Measurements from ENCODE around the gene EXOC5. TPM values are rescaled to one million over a fixed set of nuclear protein-coding genes. Genes with fewer than 3 reads are reported as not detected.
"Not testable (repeated sequence)": the region's sequence is repeated elsewhere in the genome, so short reads cannot be mapped to it uniquely, and the experiment has no call there.

The EXOC5 gene
- polyA plus RNA-seq, 2 donors = 5.9 to 8.9 TPM

- H3K4me3 ChIP-seq (ENCODE audit: low read depth in 1 of 2, low read length in 2 of 2); H3K36me3 ChIP-seq (ENCODE audit: control insufficient read depth in 2 of 2, insufficient read depth in 2 of 2, low read length in 1 of 2); H3K9me3 ChIP-seq (ENCODE audit: control insufficient read depth in 2 of 2, insufficient read depth in 1 of 2, low read depth in 1 of 2, low read length in 1 of 2); H3K4me1 ChIP-seq (ENCODE audit: control insufficient read depth in 2 of 2, insufficient read depth in 2 of 2, low read length in 1 of 2); H3K27ac ChIP-seq (ENCODE audit: low read depth in 2 of 2, low read length in 1 of 2); H3K27me3 ChIP-seq (ENCODE audit: control insufficient read depth in 1 of 2, insufficient read depth in 2 of 2, low read length in 2 of 2): not testable (repeated sequence)
- WGBS, 2 donors = 92 to 94% methylated on average over 2 of the region's 2 CpGs
Measured at GRCh38 chr14:57228320-57228719, 40.4 kb downstream of the EXOC5 start.

- H3K27me3 ChIP-seq (ENCODE audit: control insufficient read depth in 1 of 2, insufficient read depth in 2 of 2, low read length in 2 of 2) = no peaks in the 10 kb centered on the region
- H3K4me1 ChIP-seq (ENCODE audit: control insufficient read depth in 2 of 2, insufficient read depth in 2 of 2, low read length in 1 of 2) = no peaks in the 10 kb centered on the region
- WGBS, 2 donors = 70 to 88% methylated on average over 2 of the region's 2 CpGs
- no peaks in the 10 kb centered on the region for H3K9me3 ChIP-seq (ENCODE audit: control insufficient read depth in 2 of 2, insufficient read depth in 1 of 2, low read depth in 1 of 2, low read length in 1 of 2)
- H3K4me3 ChIP-seq (ENCODE audit: low read depth in 1 of 2, low read length in 2 of 2) = no peak overlapping the region
- peaks cover 0 to 6% of the 10 kb centered on the region in 2 donors for H3K36me3 ChIP-seq (ENCODE audit: control insufficient read depth in 2 of 2, insufficient read depth in 2 of 2, low read length in 1 of 2)
- H3K27ac ChIP-seq (ENCODE audit: low read depth in 2 of 2, low read length in 1 of 2) = no peak overlapping the region
Measured at GRCh38 chr14:57227083-57227482, 41.6 kb downstream of the EXOC5 start.

DNA sequence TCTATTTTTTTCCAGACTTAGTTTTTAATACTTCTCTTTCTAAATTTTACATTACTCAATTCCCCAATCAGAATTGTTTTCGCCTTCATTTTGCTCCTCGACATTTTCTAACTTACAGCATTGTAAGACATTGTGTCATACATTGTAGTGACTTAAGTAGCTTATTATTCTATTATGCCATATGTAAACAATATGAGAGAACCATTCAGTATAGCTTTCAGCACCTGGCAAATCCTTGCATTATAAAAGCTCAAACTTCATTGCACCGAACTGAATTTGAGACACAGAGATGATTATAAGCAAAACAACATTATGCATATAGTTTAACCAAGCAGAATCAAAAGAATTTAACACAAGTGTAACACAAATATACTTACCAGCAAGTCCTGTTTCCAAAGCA is 46.8 kb downstream of the EXOC5 start:
- H3K27ac ChIP-seq (ENCODE audit: low read depth in 2 of 2, low read length in 1 of 2) = no peak overlapping the region
- no peak overlapping the region for H3K4me3 ChIP-seq (ENCODE audit: low read depth in 1 of 2, low read length in 2 of 2)
- H3K27me3 ChIP-seq (ENCODE audit: control insufficient read depth in 1 of 2, insufficient read depth in 2 of 2, low read length in 2 of 2) = no peaks in the 10 kb centered on the region
- WGBS, 2 donors = 89 to 91% methylated on average over 3 of the region's 3 CpGs
- no peaks in the 10 kb centered on the region for H3K4me1 ChIP-seq (ENCODE audit: control insufficient read depth in 2 of 2, insufficient read depth in 2 of 2, low read length in 1 of 2)
- no peaks in the 10 kb centered on the region for H3K9me3 ChIP-seq (ENCODE audit: control insufficient read depth in 2 of 2, insufficient read depth in 1 of 2, low read depth in 1 of 2, low read length in 1 of 2)
- peaks cover 4 to 5% of the 10 kb centered on the region in 2 donors for H3K36me3 ChIP-seq (ENCODE audit: control insufficient read depth in 2 of 2, insufficient read depth in 2 of 2, low read length in 1 of 2)

DNA sequence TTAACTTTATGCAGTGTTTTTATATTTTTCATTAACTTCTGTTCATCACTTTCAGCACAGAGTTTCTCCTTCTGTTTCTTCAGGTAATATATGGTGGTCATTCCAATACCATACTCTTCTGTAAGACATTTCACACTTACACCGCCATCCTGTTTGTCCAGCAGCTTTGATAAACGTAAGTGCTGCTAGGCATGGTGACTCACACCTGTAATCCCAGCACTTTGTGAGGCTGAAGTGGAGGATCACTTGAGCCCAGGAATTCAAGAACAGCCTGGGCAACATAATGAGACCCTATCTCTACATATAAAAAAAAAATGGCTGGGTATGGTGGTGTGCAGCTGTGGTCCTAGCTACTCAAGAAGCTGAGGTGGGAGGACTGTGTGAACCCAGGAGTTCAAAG is 55.8 kb downstream of the EXOC5 start:
- no peaks in the 10 kb centered on the region for H3K27me3 ChIP-seq (ENCODE audit: control insufficient read depth in 1 of 2, insufficient read depth in 2 of 2, low read length in 2 of 2)
- H3K36me3 ChIP-seq (ENCODE audit: control insufficient read depth in 2 of 2, insufficient read depth in 2 of 2, low read length in 1 of 2) = peaks cover 5 to 6% of the 10 kb centered on the region in 2 donors
- no peak overlapping the region for H3K27ac ChIP-seq (ENCODE audit: low read depth in 2 of 2, low read length in 1 of 2)
- no peaks in the 10 kb centered on the region for H3K4me1 ChIP-seq (ENCODE audit: control insufficient read depth in 2 of 2, insufficient read depth in 2 of 2, low read length in 1 of 2)
- WGBS, 2 donors = 75 to 91% methylated on average over 2 of the region's 2 CpGs
- H3K9me3 ChIP-seq (ENCODE audit: control insufficient read depth in 2 of 2, insufficient read depth in 1 of 2, low read depth in 1 of 2, low read length in 1 of 2) = no peaks in the 10 kb centered on the region
- H3K4me3 ChIP-seq (ENCODE audit: low read depth in 1 of 2, low read length in 2 of 2) = no peak overlapping the region

DNA sequence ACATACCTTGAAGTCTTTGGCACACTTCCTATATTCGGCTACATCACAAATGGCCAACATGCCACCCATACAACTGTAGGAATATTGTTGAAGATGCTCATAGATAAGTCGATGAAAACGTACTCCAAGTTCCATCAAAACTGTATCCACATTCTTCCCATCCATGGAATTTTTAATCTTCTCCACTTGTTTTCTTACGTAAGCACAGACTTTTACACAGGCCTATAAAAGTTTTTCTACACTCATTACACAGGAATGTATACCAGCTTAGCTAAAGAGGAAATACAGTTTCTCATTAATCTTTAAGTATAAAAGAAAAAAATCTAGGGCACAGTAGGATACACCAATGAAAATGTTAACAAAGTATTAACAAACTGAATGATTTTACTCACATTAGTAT is 59.1 kb downstream of the EXOC5 start:
- 83 to 88% methylated on average over 4 of the region's 4 CpGs for WGBS, 2 donors
- Histone ChIP-seq H3K4me1 (ENCODE audit: control insufficient read depth in 2 of 2, insufficient read depth in 2 of 2, low read length in 1 of 2) (no peaks in the 10 kb centered on the region), H3K27ac (ENCODE audit: low read depth in 2 of 2, low read length in 1 of 2) (no peak overlapping the region), H3K27me3 (ENCODE audit: control insufficient read depth in 1 of 2, insufficient read depth in 2 of 2, low read length in 2 of 2) (no peaks in the 10 kb centered on the region), H3K9me3 (ENCODE audit: control insufficient read depth in 2 of 2, insufficient read depth in 1 of 2, low read depth in 1 of 2, low read length in 1 of 2) (no peaks in the 10 kb centered on the region), H3K36me3 (ENCODE audit: control insufficient read depth in 2 of 2, insufficient read depth in 2 of 2, low read length in 1 of 2) (peaks cover 0 to 6% of the 10 kb centered on the region in 2 donors), H3K4me3 (ENCODE audit: low read depth in 1 of 2, low read length in 2 of 2) (no peak overlapping the region)

- Histone ChIP-seq H3K36me3 (ENCODE audit: control insufficient read depth in 2 of 2, insufficient read depth in 2 of 2, low read length in 1 of 2) (no peaks in the 10 kb centered on the region), H3K27me3 (ENCODE audit: control insufficient read depth in 1 of 2, insufficient read depth in 2 of 2, low read length in 2 of 2) (no peaks in the 10 kb centered on the region), H3K4me3 (ENCODE audit: low read depth in 1 of 2, low read length in 2 of 2) (no peak overlapping the region), H3K9me3 (ENCODE audit: control insufficient read depth in 2 of 2, insufficient read depth in 1 of 2, low read depth in 1 of 2, low read length in 1 of 2) (no peaks in the 10 kb centered on the region), H3K27ac (ENCODE audit: low read depth in 2 of 2, low read length in 1 of 2) (no peak overlapping the region), H3K4me1 (ENCODE audit: control insufficient read depth in 2 of 2, insufficient read depth in 2 of 2, low read length in 1 of 2) (no peaks in the 10 kb centered on the region)
- 92% methylated on average over 5 of the region's 5 CpGs for WGBS, 2 donors
Measured at GRCh38 chr14:57205938-57206337, 62.8 kb downstream of the EXOC5 start.

DNA sequence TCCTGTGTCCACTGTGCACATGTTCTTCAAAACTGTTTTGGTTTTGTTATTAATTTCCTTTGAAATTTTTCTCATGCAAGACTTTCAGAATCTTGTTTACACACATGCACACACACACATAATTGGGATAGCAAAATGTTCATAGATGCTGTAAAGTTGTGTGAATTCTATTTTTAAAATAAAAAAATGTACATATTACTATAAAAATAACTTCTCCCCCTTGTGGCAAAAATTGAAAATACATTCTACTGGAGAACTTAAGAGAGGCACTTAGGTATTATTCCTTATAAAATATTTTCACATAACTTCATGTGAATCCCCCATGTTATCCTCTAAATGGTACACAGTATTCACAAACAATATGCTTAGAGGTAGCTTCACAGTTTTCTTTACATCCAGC is 66.0 kb downstream of the EXOC5 start:
- not testable (repeated sequence) for H3K27ac ChIP-seq (ENCODE audit: low read depth in 2 of 2, low read length in 1 of 2); H3K9me3 ChIP-seq (ENCODE audit: control insufficient read depth in 2 of 2, insufficient read depth in 1 of 2, low read depth in 1 of 2, low read length in 1 of 2); H3K36me3 ChIP-seq (ENCODE audit: control insufficient read depth in 2 of 2, insufficient read depth in 2 of 2, low read length in 1 of 2); H3K4me3 ChIP-seq (ENCODE audit: low read depth in 1 of 2, low read length in 2 of 2); H3K4me1 ChIP-seq (ENCODE audit: control insufficient read depth in 2 of 2, insufficient read depth in 2 of 2, low read length in 1 of 2); H3K27me3 ChIP-seq (ENCODE audit: control insufficient read depth in 1 of 2, insufficient read depth in 2 of 2, low read length in 2 of 2)

GRCh38 chr14:57199921-57200320 is 68.8 kb downstream of the EXOC5 start:
- 59 to 68% methylated on average over 6 of the region's 6 CpGs for WGBS, 2 donors
- Histone ChIP-seq H3K27ac (ENCODE audit: low read depth in 2 of 2, low read length in 1 of 2) (no peak overlapping the region), H3K4me3 (ENCODE audit: low read depth in 1 of 2, low read length in 2 of 2) (no peak overlapping the region)

DNA sequence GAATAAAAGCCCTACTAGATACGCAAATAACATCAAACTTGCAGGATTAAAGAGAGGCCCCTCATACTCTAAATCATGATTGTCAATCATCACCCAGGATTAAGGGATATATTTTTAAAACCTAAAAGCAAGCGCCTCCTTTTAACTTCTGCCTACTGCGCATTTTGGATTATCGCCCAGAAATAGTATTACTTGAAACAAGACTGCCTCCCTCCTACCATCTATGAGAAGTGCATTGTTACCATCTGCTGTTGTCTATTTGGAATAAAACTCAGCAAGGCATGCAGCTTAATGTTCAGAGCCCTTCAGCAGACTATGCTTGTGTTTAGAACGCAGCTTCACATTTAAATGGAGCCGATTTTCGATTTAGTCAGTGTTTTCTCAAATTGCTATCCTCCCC is 79.6 kb downstream of the EXOC5 start:
- H3K27me3 ChIP-seq (ENCODE audit: control insufficient read depth in 1 of 2, insufficient read depth in 2 of 2, low read length in 2 of 2) = no peaks in the 10 kb centered on the region
- WGBS, 2 donors = 48 to 66% methylated on average over 7 of the region's 7 CpGs
- no peaks in the 10 kb centered on the region for H3K36me3 ChIP-seq (ENCODE audit: control insufficient read depth in 2 of 2, insufficient read depth in 2 of 2, low read length in 1 of 2)
- no peaks in the 10 kb centered on the region for H3K4me1 ChIP-seq (ENCODE audit: control insufficient read depth in 2 of 2, insufficient read depth in 2 of 2, low read length in 1 of 2)
- H3K9me3 ChIP-seq (ENCODE audit: control insufficient read depth in 2 of 2, insufficient read depth in 1 of 2, low read depth in 1 of 2, low read length in 1 of 2) = no peaks in the 10 kb centered on the region
- H3K4me3 ChIP-seq (ENCODE audit: low read depth in 1 of 2, low read length in 2 of 2) = no peak overlapping the region
- no peak overlapping the region for H3K27ac ChIP-seq (ENCODE audit: low read depth in 2 of 2, low read length in 1 of 2)

More at GRCh38 chr14:57199921-57200320, 68.8 kb downstream of the EXOC5 start:
- Histone ChIP-seq H3K9me3 (ENCODE audit: control insufficient read depth in 2 of 2, insufficient read depth in 1 of 2, low read depth in 1 of 2, low read length in 1 of 2) (no peaks in the 10 kb centered on the region), H3K36me3 (ENCODE audit: control insufficient read depth in 2 of 2, insufficient read depth in 2 of 2, low read length in 1 of 2) (no peaks in the 10 kb centered on the region), H3K27me3 (ENCODE audit: control insufficient read depth in 1 of 2, insufficient read depth in 2 of 2, low read length in 2 of 2) (no peaks in the 10 kb centered on the region), H3K4me1 (ENCODE audit: control insufficient read depth in 2 of 2, insufficient read depth in 2 of 2, low read length in 1 of 2) (no peaks in the 10 kb centered on the region)

- Histone ChIP-seq H3K27me3 (ENCODE audit: control insufficient read depth in 1 of 2, insufficient read depth in 2 of 2, low read length in 2 of 2) (peaks cover 0 to 3% of the 10 kb centered on the region in 2 donors), H3K9me3 (ENCODE audit: control insufficient read depth in 2 of 2, insufficient read depth in 1 of 2, low read depth in 1 of 2, low read length in 1 of 2) (no peaks in the 10 kb centered on the region), H3K36me3 (ENCODE audit: control insufficient read depth in 2 of 2, insufficient read depth in 2 of 2, low read length in 1 of 2) (no peaks in the 10 kb centered on the region), H3K4me1 (ENCODE audit: control insufficient read depth in 2 of 2, insufficient read depth in 2 of 2, low read length in 1 of 2) (no peaks in the 10 kb centered on the region), H3K4me3 (ENCODE audit: low read depth in 1 of 2, low read length in 2 of 2) (no peak overlapping the region), H3K27ac (ENCODE audit: low read depth in 2 of 2, low read length in 1 of 2) (no peak overlapping the region)
- WGBS, 2 donors = 17 to 18% methylated on average over 5 of the region's 5 CpGs
Measured at GRCh38 chr14:57182760-57183503, 85.8 kb downstream of the EXOC5 start.

Data from esophagus (tissue), 2 donors.